Esophagus squamous epithelium (tissue), 4 donors: ENCODE data around the gene PEX1.
"Not testable (repeated sequence)": the region's sequence is repeated elsewhere in the genome, so short reads cannot be mapped to it uniquely, and the experiment has no call there.

ENCODE experiments used
- POLR2A ChIP-seq, 4 donors: fragments of 450-650 bp; IDR thresholded peaks; one replicate each; pipeline ENCODE4 v1.6.1; 2017; ENCODE audit warnings: antibody characterized with exemption in 4 of 4, mild to moderate bottlenecking in 4 of 4, moderate library complexity in 3 of 4
- TF ChIP-seq, protein P1 (sequence below), 6 experiments: fragments of 450-650 bp in 4 of 6; fragments of 200-600 bp in 2 of 6; sonication (generic) in 2 of 6; IDR thresholded peaks; one replicate each; pipeline ENCODE4 v1.5.1; 2016 to 2019; ENCODE audit warnings: antibody characterized with exemption in 6 of 6, mild to moderate bottlenecking in 4 of 6, moderate library complexity in 4 of 6

DNA sequence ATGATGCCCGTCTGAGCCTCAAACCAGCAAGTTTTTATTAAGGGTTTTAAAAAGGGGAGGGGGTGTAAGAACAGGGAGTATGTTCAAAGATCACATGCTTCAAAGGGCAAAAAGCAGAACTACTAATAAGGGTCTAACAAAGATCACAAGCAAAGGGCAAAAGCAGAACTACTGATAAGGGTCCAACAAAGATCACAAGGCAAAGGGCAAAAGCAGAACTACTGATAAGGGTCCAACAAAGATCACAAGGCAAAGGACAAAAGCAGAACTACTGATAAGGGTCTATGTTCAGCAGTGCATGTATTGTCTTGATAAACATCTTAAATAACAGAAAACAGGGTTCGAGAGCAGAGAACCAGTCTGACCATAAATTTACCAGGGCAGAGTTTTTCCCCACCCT, 85.6 kb downstream of the PEX1 start:
- TF ChIP-seq, protein P1, sequence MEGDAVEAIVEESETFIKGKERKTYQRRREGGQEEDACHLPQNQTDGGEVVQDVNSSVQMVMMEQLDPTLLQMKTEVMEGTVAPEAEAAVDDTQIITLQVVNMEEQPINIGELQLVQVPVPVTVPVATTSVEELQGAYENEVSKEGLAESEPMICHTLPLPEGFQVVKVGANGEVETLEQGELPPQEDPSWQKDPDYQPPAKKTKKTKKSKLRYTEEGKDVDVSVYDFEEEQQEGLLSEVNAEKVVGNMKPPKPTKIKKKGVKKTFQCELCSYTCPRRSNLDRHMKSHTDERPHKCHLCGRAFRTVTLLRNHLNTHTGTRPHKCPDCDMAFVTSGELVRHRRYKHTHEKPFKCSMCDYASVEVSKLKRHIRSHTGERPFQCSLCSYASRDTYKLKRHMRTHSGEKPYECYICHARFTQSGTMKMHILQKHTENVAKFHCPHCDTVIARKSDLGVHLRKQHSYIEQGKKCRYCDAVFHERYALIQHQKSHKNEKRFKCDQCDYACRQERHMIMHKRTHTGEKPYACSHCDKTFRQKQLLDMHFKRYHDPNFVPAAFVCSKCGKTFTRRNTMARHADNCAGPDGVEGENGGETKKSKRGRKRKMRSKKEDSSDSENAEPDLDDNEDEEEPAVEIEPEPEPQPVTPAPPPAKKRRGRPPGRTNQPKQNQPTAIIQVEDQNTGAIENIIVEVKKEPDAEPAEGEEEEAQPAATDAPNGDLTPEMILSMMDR (IDR thresholded peaks at IDR 0.05), result not testable (repeated sequence)
- not testable (repeated sequence) for TF ChIP-seq POLR2A (IDR thresholded peaks at IDR 0.05)
